CD4-positive, alpha-beta T cell treated with Interleukin-15 for 1 hour (primary cell): ENCODE data around the gene LYZL6.
"Not testable (repeated sequence)": the region's sequence is repeated elsewhere in the genome, so short reads cannot be mapped to it uniquely, and the experiment has no call there.

Experiments used
- DNase-seq: peaks from one replicate; pipeline ENCODE4 v3.0.0-alpha.2; 2020

The LYZL6 gene

GRCh38 chr17:35944151-35944550 is 638 bp upstream of the LYZL6 start:
- DNase-seq: no peak

DNA sequence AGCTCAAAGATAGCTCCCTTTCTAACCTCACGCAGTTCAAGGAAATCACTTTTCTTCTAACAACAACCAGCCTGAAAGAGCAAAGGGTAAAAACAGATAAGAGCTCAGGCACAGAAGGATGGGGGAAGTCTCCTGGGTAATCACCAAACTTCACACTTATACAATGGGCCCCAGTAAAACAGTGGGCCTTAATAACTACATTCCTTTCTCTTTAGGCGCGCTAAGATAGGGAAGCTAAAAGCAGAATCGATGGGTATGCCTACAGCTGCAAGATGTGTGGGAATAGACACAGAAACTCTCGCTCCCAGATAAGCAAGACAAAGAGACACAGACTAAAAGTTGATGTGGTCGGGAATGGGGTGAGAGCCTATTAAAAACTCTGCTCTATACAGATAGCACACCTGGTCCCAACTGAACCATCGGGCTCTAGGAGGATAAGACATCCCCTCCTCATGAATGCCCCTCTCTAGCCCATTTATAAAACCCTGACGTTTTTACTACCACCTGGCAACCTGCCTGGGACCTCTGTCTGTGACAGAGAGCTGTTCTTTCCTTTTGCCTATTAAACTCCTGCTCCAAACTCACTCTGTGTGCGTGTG is 826 bp downstream of the LYZL6 start:
- DNase-seq: no peak

DNA sequence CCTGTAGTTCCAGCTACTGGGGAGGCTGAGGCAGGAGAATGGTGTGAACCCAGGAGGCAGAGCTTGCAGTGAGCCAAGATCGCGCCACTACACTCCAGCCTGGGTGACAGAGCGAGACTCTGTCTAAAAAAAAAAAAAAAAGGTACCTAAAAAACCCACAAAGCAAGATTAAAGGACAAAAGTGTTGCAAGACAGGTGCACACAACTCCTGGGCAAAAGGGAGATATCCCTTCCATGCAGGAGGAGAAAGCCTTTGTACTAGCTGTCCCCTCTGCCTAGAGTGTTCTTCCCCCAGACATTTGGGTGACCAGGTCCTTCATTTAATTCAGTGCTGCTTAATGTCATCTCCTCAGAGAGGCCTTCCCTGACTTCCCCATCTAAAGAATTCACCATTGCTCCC is 5.0 kb downstream of the LYZL6 start:
- not testable (repeated sequence) for DNase-seq

DNA sequence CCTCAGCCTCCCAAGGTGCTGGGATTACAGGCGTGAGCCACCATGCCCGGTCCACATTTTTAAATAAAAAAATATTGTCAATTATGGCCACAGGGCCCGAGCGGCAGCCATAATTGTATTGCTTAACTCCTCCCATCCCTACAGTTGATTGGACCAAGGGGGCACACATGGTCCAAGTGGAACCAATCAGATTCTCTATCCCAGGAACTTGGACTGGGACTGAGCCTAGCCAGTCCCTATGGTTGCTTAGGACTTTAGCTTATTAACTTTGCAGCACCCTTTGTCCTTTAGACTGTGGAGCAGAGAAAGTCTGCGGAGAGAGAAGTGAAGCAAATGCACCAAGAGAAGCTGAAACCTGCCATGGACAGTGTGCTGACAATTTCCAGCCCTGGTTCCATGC is 7.5 kb downstream of the LYZL6 start:
- no peak for DNase-seq

- no peak for DNase-seq
Observed at GRCh38 chr17:35934760-35935159, 8.8 kb downstream of the LYZL6 start.

DNA sequence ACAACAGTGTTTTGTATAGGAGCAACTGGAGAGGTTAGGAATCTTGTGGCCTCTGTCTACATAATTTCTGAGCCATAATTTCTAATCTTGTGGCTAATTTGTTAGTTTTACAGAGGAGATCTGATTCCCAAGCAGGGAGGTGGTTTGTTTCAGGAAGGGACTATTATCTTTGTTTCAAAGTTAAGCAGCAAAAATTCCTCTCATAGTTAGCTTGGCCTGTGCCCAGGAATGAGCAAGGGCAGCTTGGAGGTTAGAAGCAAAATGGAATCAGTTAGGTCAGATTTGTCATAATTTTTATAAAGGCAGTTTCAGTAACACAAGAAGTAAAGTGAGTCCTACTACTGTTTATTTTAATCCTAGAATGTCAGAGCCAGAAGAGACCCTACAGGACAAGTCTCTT is 10.9 kb downstream of the LYZL6 start:
- no peak for DNase-seq

DNA sequence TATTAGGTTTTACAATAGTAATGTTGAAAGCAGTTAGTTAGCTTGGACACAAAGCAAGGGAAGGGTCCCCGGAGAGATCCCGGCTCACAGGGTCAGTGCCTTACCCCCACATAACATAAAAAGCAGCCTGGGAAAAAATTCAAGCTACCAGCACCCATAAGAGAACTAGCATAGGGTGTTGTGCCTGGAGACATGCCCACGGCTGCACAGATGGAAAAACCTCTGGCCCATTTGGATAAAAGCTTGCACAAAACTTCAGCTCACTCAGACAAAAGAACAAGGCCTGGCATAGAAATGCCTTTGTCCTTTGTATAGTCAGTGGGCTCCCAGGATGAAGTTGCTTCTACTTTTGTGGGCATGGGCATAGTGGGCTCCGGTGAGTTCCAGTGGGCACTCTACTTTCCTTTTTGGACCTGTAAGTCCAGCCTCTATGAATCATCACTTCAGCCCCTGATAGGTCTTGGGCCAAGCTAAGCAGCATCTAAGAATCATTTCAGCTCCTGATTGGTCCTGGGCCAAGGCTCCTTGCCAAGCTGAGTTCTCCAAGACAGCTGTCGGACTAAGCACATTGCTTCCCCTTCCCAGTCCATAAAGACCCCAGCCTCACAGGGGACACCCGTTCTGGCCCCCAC is 11.6 kb downstream of the LYZL6 start:
- DNase-seq: no peak

DNA sequence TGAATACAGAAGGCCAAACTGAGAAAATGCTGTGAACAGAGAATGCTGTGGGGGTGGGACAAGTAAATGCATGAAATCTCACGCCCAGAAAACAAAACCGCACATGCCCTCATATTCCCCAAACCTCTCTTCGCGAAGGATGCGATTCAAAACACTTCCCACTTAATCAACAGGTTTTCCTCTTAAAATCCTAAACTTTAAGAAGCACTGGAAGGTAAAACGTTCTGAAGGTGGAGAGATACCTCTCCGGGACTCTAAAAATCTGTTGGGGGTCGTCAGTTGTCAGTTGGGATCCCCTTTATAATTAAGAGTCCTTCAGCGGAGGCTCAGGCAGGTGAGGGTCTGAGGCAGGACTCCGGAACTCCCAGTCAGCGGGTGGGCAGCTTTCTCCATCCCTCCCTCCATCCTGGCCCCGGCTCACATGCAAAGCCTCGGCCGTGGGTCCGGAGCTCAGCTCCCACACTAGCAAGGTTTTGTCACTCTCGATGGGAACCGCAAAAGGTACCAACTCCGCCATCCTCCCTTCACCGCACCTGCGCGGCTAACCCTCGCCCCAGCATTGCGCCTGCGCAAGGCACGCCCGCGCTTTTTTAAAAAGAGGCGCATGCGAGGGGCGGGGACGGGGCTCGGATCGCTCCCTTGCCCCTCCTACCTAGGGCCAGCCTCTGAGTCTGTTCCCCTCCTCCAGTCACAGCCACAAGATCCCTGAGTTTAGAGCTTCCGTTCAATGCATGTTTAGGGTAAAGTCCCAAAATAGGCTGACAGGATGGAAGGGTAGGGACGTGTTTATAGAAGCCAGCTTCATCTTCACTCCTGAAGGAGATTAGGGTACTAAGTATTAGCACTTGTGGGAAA is 13.1 kb downstream of the LYZL6 start, which contains the start of gene RDM1:
TSS of gene RDM1 (minus strand) at position 563 of the 855 bp plus-strand sequence. CDS start at position 517, 46 bp downstream.
- peak; percentile 76 for DNase-seq

DNA sequence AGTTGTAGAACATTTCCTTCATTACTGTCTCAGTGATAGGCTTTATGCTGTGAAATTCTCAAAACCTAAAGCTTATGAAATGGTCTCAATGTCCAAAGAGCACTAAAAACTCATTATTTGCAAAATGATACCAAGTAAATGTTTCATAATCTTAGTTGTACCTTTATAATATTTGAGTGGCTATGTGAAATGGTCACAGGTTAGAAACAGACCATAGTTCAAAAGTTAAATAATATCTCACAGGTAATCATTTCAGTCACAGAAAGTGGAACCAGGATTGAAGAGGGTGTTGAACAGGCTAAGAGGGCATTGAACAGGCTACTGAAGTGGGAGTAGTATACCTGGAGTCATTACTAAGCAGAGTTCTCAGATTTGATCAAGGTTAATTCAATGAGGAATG is 15.8 kb downstream of the LYZL6 start:
- DNase-seq: no peak

- DNase-seq: no peak
Observed at GRCh38 chr17:35923609-35924114, 19.9 kb downstream of the LYZL6 start.

DNA sequence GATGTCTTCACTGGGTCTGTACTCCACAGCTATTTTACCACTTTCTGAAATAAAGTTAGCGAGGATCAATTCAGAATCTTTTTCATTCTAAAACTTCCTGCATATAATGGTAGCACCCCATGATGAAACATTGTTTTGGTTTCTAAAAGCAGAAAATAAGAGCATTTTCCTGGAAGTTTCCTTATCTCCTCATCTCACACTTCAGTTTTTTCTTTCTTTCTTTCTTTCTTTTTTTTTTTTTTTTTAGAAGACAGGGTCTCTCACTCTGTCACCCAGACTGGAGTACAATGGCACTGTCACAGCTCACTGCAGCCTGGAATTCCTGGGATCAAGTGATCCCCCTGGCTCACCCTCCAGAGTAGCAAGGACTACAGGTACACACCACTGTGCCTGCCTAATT is 23.3 kb downstream of the LYZL6 start:
- DNase-seq: no peak

GRCh38 chr17:35918665-35919064 is 24.8 kb downstream of the LYZL6 start:
- DNase-seq: no peak

GRCh38 chr17:35917519-35918213 is 25.8 kb downstream of the LYZL6 start:
- DNase-seq: no peak

DNA sequence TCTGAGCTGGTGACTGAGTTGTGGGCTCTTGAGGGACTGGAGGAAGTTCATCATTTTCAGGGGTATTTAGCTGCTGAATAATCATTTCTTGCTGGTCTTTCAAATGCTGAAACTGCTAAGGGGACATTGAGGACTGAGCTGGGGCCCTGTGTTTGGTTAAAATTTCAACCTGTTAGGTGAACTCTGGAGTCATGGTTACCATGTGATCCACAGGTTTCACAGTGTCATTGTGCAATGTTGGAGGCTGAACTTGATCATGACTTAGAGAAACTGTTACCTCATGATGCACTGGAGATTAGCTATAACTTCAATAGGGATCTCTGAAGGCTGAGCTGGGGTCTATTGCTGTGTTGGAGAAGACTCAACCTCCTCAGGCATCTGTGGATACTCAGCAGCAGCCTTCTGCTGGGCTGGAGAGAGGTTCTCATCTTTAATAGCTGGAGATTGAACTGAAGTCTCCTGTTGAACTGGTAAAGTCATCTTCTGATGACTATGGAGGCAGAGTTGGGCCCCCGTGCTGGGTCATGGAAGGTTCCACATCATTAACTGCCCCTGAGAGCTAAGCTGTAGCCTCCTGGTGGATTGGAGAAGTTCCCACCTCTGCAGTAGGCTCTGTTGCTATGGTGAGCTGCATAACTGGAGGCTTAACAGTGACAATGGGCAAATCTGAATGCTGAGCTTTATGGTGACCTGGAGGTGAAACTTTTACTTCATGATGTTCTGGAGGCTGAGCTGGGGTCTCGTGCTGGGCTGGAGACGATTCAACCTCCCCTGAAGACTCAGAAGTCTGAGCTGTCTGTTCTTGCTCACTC is 28.2 kb downstream of the LYZL6 start:
- no peak for DNase-seq

- DNase-seq: no peak
Observed at GRCh38 chr17:35914354-35914753, 29.2 kb downstream of the LYZL6 start.

DNA sequence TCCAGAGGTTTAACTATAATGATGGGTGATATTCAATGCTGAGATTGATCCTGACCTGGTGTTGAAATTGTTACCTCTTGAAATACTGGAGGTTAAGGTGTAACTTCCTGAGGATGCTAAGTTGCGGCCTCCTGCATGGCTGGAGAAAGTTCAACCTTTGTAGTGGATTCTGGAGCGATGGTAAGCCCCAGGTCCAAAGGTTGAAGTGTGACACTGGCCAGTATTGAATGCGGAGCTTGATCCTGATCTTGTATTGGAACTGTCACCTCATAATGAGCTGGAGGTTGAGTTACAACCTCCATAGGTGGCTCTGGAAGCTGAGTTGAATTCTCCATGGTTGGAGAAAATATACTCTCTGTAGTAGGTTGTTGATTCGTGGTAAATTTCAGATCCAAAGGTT is 29.9 kb downstream of the LYZL6 start:
- DNase-seq: no peak

DNA sequence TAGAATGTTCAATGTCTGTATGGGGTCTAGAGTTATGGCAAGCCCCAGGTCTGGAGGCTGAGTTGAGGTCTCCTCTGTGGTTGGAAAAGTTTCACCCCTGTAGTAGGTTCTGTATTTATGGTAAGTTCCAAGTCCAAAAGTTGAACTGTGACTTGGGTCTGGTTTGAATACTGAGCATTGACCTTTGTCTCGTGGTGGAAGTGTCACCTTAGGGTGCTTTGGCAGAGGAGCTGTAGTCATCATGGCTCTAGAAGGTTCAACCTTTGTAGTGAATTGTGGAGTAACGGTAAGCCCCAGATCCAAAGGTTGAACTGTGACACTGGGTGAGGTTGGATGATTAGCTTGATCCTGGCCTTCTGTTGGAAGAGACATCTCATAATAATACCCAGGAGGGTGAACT is 30.6 kb downstream of the LYZL6 start:
- no peak for DNase-seq

DNA sequence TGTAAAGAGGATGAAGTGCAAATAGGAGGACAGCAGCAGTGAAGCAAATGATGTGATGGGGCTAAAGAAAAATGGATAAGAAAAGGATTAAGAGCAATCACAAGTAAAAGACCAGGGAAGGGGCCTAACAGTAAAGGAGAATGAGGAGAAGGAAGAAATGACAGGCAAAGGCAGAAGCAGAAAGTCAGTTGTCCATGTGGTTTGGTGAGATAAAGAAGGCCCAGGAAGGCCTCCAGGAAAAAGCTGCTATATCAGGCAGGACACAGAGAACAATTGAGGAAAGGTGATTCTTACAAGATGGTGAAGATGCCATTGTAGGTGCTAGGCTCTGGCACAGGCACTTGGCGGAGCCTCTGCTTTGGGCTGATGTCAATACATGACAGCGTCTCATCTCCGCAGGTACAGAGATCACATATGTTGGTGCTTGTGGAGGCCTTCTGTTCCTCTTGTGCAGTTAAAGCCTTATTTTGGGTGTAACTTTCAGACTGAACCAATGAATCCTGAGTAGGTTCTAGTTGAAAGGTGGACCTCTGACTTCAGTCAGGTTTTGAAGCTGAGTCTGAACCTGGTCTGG is 31.1 kb downstream of the LYZL6 start:
- DNase-seq: no peak

DNA sequence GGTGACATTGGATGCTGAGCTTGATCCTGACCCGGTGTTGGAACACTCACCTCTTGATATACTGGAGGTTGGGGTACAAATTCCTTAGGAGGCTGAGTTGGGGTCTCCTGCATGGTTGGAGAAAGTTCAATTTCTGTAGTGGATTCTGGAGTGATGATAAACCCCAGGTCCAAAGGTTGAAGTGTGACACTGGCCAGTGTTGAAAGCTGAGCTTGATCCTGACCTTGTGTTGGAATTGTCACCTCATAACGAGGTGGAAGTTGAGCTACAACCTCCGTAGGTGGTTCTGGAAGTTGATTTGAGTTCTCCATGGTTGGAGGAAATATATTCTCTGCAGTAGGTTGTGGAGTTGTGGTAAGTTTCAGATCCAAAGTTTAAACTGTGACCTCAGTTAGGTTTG is 34.1 kb downstream of the LYZL6 start:
- DNase-seq: no peak

- no peak for DNase-seq
Observed at GRCh38 chr17:35907691-35908090, 35.8 kb downstream of the LYZL6 start.

GRCh38 chr17:35906926-35907637 is 36.4 kb downstream of the LYZL6 start:
- no peak for DNase-seq
